HepG2 (cell line): ENCODE results near the gene CDC37L1. TPM values are rescaled to one million over a fixed set of nuclear protein-coding genes. Genes with fewer than 3 reads are reported as not detected.

Source experiments
- ATAC-seq: fragments of 200-7000 bp; cut with Tn5 transposase; 3 replicates; pipeline ENCODE4 v1.9.1; 2020; ENCODE audit warnings: mild to moderate bottlenecking, moderate library complexity
- BruUV-seq: library from RNA; stranded (reverse); fragments of 400-500 nt; replicated peaks from 2 replicates; lab custom pipeline; 2021; lab: Mats Ljungman, UMichigan
- CTCF ChIA-PET: fragments of 300-600 bp; formaldehyde crosslinking; extraction: SDS; loops from one replicate; lab custom pipeline; 2021; ENCODE audit warnings: low total read pairs, inconsistent platforms, low intra/inter-chr PET ratio; lab: Yijun Ruan, JAX
- POLR2A ChIA-PET: fragments of 350-600 bp; sonication (Branson Sonifier 250); formaldehyde crosslinking; loops from one replicate; lab custom pipeline; 2020; ENCODE audit warnings: antibody characterized with exemption, inconsistent platforms; lab: Yijun Ruan, JAX
- DNase-seq: peaks from one replicate; pipeline ENCODE4 v3.0.0-alpha.2; 2015; ENCODE audit warnings: low spot score
- FAIRE-seq: peaks from 3 replicates; lab custom pipeline; 2011; peaks lifted over from hg19 to GRCh38; lab: Jason Lieb, UNC
- H2AFZ ChIP-seq: one replicate; pipeline ENCODE4 v1.6.1; 2011; ENCODE audit warnings: low read length, inconsistent platforms
- H3K27ac ChIP-seq: fragments of 300-600 bp; 3 replicates; pipeline ENCODE4 v1.8.0; 2011; ENCODE audit warnings: mixed run types, mild to moderate bottlenecking, mixed read lengths, low read length, inconsistent platforms; ENCODE audit not compliant: insufficient read depth; ENCODE audit errors: extremely low read length
- H3K27me3 ChIP-seq, 2 experiments: fragments of 200-600 bp in 1 of 2; 2 replicates in 1 of 2; 3 replicates in 1 of 2; pipeline versions ENCODE4 v1.6.0 to v1.8.0; 2011; ENCODE audit warnings: low read length in 2 of 2, mild to moderate bottlenecking in 2 of 2, moderate library complexity in 2 of 2, inconsistent platforms in 1 of 2; ENCODE audit not compliant: insufficient read depth in 2 of 2, control insufficient read depth in 1 of 2
- H3K36me3 ChIP-seq, 2 experiments: fragments of 200-600 bp in 1 of 2; replicated peaks in 1 of 2; 2 replicates in 1 of 2; 3 replicates in 1 of 2; pipeline versions ENCODE4 v1.5.1 to v1.8.0; 2011; ENCODE audit warnings: low read length in 2 of 2, inconsistent platforms in 1 of 2; ENCODE audit not compliant: insufficient read depth in 2 of 2, control insufficient read depth in 1 of 2
- H3K4me1 ChIP-seq: 2 replicates; pipeline ENCODE4 v1.5.1; 2012; ENCODE audit warnings: low read length, inconsistent platforms; ENCODE audit not compliant: insufficient read depth
- H3K4me2 ChIP-seq: 2 replicates; pipeline ENCODE4 v1.6.0; 2011; ENCODE audit warnings: low read depth, low read length, inconsistent platforms
- H3K4me3 ChIP-seq, 3 experiments: fragments of 200-600 bp in 1 of 3; sonication (generic), shearing (Covaris generic) in 1 of 3; replicated peaks in 1 of 3; 2 replicates each; pipeline ENCODE4 v1.5.1; 2011 to 2016; ENCODE audit warnings: low read length in 3 of 3, inconsistent platforms in 2 of 3, low read depth in 2 of 3, mild to moderate bottlenecking in 2 of 3, control low read depth in 1 of 3, mixed read lengths in 1 of 3; ENCODE audit not compliant: insufficient read depth in 1 of 3
- H3K79me2 ChIP-seq: one replicate; pipeline ENCODE4 v1.6.1; 2011; ENCODE audit warnings: low read length, inconsistent platforms; ENCODE audit not compliant: insufficient read depth
- H3K9ac ChIP-seq: 2 replicates; pipeline ENCODE4 v1.6.0; 2011; ENCODE audit warnings: mild to moderate bottlenecking, low read depth, low read length, inconsistent platforms; ENCODE audit not compliant: insufficient read depth
- H3K9me3 ChIP-seq: 2 replicates; pipeline ENCODE4 v1.5.1; 2012; ENCODE audit warnings: mild to moderate bottlenecking, low read length
- H4K20me1 ChIP-seq: 2 replicates; pipeline ENCODE4 v1.6.0; 2011; ENCODE audit warnings: inconsistent platforms, mild to moderate bottlenecking, low read length, moderate library complexity; ENCODE audit not compliant: insufficient read depth
- ATF7 ChIP-seq, 2 experiments: fragments of 450-650 bp in 1 of 2; sonication (generic) in 1 of 2; formaldehyde crosslinking in 1 of 2; IDR thresholded peaks; 2 replicates each; pipeline versions ENCODE4 v1.4.0 to v1.6.1; 2016 to 2020; ENCODE audit warnings: antibody characterized with exemption in 1 of 2, mild to moderate bottlenecking in 1 of 2, missing genetic modification reagents in 1 of 2
- ESRRA ChIP-seq: sonication (generic); formaldehyde crosslinking; IDR thresholded peaks from 2 replicates; pipeline ENCODE4 v1.5.1; 2020; ENCODE audit warnings: mild to moderate bottlenecking, low read depth, missing genetic modification reagents
- ETS1 ChIP-seq: sonication (generic); formaldehyde crosslinking; IDR thresholded peaks from 2 replicates; pipeline ENCODE4 v1.4.0; 2020; ENCODE audit warnings: missing genetic modification reagents
- FOXJ3 ChIP-seq: sonication (generic); formaldehyde crosslinking; IDR thresholded peaks from 2 replicates; pipeline ENCODE4 v1.4.0; 2020; ENCODE audit warnings: missing genetic modification reagents, mild to moderate bottlenecking, borderline replicate concordance
- HES4 ChIP-seq: sonication (generic); formaldehyde crosslinking; IDR thresholded peaks from 2 replicates; pipeline ENCODE4 v1.9.0; 2021; ENCODE audit warnings: mild to moderate bottlenecking, missing genetic modification reagents, borderline replicate concordance
- HNRNPLL ChIP-seq: fragments of 200-400 bp; formaldehyde crosslinking; IDR thresholded peaks from 2 replicates; pipeline ENCODE4 v1.6.1; 2017; ENCODE audit warnings: mild to moderate bottlenecking, low read depth, low read length; ENCODE audit not compliant: poor library complexity, severe bottlenecking
- JDP2 ChIP-seq: sonication (generic); formaldehyde crosslinking; IDR thresholded peaks from 2 replicates; pipeline ENCODE4 v1.8.1; 2022; ENCODE audit warnings: missing genetic modification reagents, borderline replicate concordance
- LRRFIP1 ChIP-seq: sonication (generic); formaldehyde crosslinking; conservative IDR thresholded peaks from 2 replicates; pipeline ENCODE4 v1.4.0; 2020; ENCODE audit warnings: missing genetic modification reagents
- MYNN ChIP-seq: sonication (generic); formaldehyde crosslinking; IDR thresholded peaks from 2 replicates; pipeline ENCODE4 v1.4.0; 2020; ENCODE audit warnings: mild to moderate bottlenecking, low read depth, missing genetic modification reagents
- PHF8 ChIP-seq: sonication (generic); formaldehyde crosslinking; IDR thresholded peaks from 2 replicates; pipeline ENCODE4 v1.5.0; 2020; ENCODE audit warnings: missing genetic modification reagents
- ZMAT3 ChIP-seq: sonication (generic); formaldehyde crosslinking; conservative IDR thresholded peaks from 2 replicates; pipeline ENCODE4 v1.7.0; 2021; ENCODE audit warnings: missing genetic modification reagents
- ZNF235 ChIP-seq: sonication (generic); formaldehyde crosslinking; IDR thresholded peaks from 2 replicates; pipeline ENCODE4 v1.8.1; 2023; ENCODE audit warnings: mild to moderate bottlenecking, missing genetic modification reagents, borderline replicate concordance
- ZNF431 ChIP-seq: sonication (generic); formaldehyde crosslinking; IDR thresholded peaks from 2 replicates; pipeline ENCODE4 v1.9.0; 2022; ENCODE audit warnings: missing genetic modification reagents, low read depth, mild to moderate bottlenecking, borderline replicate concordance
- WGBS: methylation state at CpG from one replicate; pipeline ENCODE4 v1.1.6; 2017; ENCODE audit warnings: low lambda C conversion rate; 5-methylcytosine and 5-hydroxymethylcytosine counted together
- in situ Hi-C: cut with HindIII; loops from 2 replicates; pipeline ENCODE4 v1.10.0; 2017; ENCODE audit warnings: low pct_unique_long_range_greater_than_20kb; ENCODE audit not compliant: extremely low pct_ligation_motif_present
- intact Hi-C: fragments of 100-400 bp; cut with micrococcal nuclease; formaldehyde crosslinking; loops from one replicate; pipeline ENCODE4 v1.10.0; 2022; ENCODE audit not compliant: unreplicated experiment
- polyA plus RNA-seq, 8 experiments: library from polyadenylated mRNA; depleted of rRNA in 3 of 8; stranded (reverse) in 7 of 8; unstranded in 1 of 8; fragments of >200 nt; fragmentation: Illumina TruSeq in 4 of 8; extraction: Trizol in 4 of 8; gene quantifications; 2 replicates each; pipeline versions ENCODE4 v1.2.1 to v1.2.3, GENCODE V29; 2011 to 2016; ENCODE audit warnings: low read depth in 4 of 8, missing spikeins in 1 of 8, mixed read lengths in 1 of 8; ENCODE audit not compliant: insufficient read depth in 1 of 8
- total RNA-seq, 5 experiments: library from RNA; depleted of rRNA; stranded (reverse); fragments of >200 nt; fragmentation: Illumina TruSeq; extraction: Trizol; gene quantifications; 2 replicates each; pipeline ENCODE4 v1.2.3, GENCODE V29; 2016; ENCODE audit warnings: low read depth in 1 of 5

Gene CDC37L1
- total and polyA plus RNA-seq, 2 of the 13 experiments (the other 11 are each of a cell fraction or from before 2014, with no cell fraction given) = 5.5 to 17.0 TPM

GRCh38 chr9:4667681-4668080 lies 11.7 kb upstream of the CDC37L1 start:
- in situ Hi-C loops (loop anchor here (5.0 kb wide), 1 partner anchor 65 kb away; no protein-coding TSS in a partner anchor), intact Hi-C loops (no loop called here)
- Histone ChIP-seq H3K9ac (no peak overlapping the region), H2AFZ (no peak overlapping the region), H3K27me3 (no peaks in the 10 kb centered on the region), H3K27ac (no peak overlapping the region), H3K36me3 (no peaks in the 10 kb centered on the region), H3K4me1 (peaks cover 35% of the 10 kb centered on the region), H3K4me2 (no peak overlapping the region), H3K79me2 (peaks cover 12% of the 10 kb centered on the region), H4K20me1 (no peaks in the 10 kb centered on the region), H3K9me3 (no peaks in the 10 kb centered on the region), H3K4me3 (no peak overlapping the region)
- no peak for ATAC-seq
- TF ChIP-seq HNRNPLL = no peak
- no peak for TF ChIP-seq LRRFIP1 (CRISPR knock-in tag)
- TF ChIP-seq ATF7 (IDR thresholded peaks at IDR 0.05) = no peak
- no peak for TF ChIP-seq ATF7 (CRISPR knock-in tag; IDR thresholded peaks at IDR 0.05)
- no peak for TF ChIP-seq FOXJ3 (CRISPR knock-in tag)
- no peak for TF ChIP-seq ESRRA (CRISPR knock-in tag)
- no peak for TF ChIP-seq HES4 (CRISPR knock-in tag)
- TF ChIP-seq ETS1 = no peak
- no peak for TF ChIP-seq JDP2 (CRISPR knock-in tag)
- TF ChIP-seq PHF8 = no peak
- TF ChIP-seq ZNF431 (CRISPR knock-in tag) = no peak
- TF ChIP-seq MYNN (CRISPR knock-in tag) = no peak
- TF ChIP-seq ZNF235 (CRISPR knock-in tag) = no peak
- no peak for TF ChIP-seq ZMAT3 (CRISPR knock-in tag)
- BruUV-seq = no TSS peak
- DNase-seq = no peak
- 100% methylated on average over 1 of the region's 1 CpG for WGBS
- FAIRE-seq = no peak
- ChIA-PET CTCF (no interaction called here), POLR2A (no interaction called here)
